ENCODE measurements around the gene IGF1R.

Gene IGF1R

GRCh38 chr15:98838387-98839259, 190.3 kb downstream of the IGF1R start:
- no peak for DNase-seq

DNA sequence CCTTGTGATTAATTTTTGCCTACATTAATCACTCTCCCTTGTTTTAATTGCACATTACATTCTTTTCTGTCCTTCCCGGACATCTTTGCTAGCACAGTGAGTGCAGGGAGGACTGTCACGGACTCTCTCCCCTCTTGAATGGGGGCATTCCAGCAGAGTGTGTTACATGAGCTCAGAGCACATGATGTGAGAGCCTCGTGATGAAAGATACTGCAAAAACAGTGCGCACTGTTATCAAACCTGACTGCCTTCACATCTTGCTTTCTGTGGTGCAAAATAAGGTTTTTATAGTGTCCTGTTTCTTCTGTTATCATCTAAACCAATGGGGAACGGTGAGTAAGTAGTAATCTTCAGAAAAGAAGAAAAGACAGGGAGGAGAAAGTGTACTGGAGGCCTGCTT, 191.7 kb downstream of the IGF1R start:
- DNase-seq = no peak

GRCh38 chr15:98841419-98841970, 193.2 kb downstream of the IGF1R start:
- DNase-seq = no peak

DNA sequence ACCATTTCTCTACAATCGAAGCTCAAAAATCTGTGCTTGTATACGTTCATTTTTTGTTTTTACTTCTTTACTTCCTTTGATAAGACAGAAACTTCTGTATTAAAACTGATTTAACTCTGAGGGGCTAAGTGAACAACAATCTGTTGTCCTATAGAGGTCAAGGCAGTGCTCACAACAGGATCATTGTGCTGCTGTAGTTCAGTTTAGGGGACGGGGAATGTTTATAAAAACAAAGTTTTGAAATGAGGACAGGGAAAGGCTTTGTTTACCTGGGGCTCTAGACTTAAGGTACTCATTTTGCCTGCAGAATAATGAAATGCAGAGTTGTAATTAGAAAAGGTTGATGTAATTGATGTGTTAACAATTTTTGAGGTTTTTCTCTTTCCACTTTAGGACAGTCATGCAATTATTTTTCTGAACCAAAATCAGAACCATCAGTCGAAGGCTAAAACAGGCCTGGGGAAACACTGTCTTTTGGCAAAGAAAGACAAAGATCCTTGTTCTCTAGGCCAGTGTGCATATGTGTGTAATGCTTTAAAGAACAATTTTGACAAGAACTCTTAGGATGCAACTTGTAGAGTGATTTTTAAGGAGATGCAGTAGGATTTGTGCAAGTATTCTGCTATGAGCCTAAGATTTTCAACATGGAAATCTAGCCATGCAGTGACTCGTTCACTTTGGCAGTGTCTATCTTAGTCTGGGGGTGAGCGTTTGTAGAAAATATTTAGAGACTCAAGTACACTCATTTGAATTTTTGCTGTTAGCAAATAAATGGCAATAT, 194.0 kb downstream of the IGF1R start:
- no peak for DNase-seq

DNA sequence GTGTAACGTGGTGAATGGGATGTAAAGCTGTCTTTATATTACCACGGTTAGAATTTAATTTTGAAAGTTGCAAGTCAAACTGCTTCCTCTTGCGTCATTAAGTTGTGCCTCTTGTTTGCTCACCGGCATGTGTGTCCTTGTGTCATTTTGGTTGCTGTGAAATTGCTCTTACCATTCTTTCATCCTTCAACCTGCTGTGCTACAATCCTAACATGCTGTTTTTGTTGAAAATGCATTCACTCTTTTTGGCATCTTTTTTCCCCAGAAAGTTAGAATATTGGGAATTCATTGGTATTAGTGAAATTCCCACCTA, 194.6 kb downstream of the IGF1R start:
- DNase-seq = no peak

- no peak for DNase-seq
These were observed 195.5 kb downstream of the IGF1R start for GRCh38 chr15:98843844-98844243.

DNA sequence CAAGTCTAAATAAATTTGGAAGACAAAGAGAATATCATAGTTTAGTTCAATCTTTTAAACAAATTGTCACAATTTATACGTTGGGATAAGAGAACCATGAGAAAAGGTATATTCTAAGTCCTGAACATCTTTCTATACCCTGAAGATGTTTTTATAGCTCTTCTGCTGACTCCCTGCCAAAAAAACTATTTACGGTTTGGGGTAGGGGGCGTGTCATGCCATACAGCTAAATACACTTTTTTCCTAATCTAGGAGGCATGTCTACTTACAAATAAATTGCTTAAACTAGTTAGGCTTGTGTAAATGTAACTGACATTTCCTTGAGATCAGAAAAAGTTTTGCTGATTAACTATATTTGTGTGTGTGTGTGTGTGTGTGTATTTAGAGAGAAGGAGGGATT, 195.9 kb downstream of the IGF1R start:
- no peak for DNase-seq

DNA sequence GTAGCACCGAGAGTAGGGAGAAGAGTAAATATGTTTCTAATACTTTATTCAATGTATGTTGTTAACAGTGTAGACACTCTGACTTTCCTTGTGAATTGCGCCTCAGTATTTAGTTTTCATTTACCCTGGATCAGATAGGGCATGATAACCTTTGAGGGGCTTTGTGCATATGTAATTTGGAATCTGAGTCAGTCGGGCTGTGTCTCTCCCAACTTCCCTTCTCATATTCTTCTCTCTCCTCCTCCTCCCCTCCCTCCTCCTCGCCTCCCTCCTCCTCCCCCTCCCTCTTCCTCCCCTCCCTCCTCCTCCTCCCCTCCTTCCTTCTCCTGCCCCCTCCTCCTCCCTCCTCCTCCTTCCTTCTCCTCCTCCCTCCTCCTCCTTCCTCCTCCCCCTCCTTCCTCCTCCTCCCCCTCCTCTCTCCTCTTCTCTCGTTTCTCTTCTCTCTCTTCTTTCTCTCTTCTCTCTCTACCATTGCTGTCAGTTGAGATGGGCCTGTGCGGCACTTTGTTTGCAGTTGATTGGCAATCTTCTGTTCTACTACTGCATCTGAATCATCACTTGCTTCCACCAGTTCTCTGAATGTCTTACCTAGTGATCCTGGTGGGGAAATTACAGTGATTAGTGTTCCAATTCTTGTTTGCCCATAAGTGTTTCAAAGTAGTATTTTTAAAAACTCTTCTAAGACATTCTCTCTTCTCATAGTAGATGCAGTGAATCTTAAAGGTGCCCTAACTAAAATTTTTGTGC, 197.0 kb downstream of the IGF1R start:
- DNase-seq = no peak

GRCh38 chr15:98850961-98851572, 202.7 kb downstream of the IGF1R start:
- DNase-seq = peak; percentile 21 to 89 (median 42)

DNA sequence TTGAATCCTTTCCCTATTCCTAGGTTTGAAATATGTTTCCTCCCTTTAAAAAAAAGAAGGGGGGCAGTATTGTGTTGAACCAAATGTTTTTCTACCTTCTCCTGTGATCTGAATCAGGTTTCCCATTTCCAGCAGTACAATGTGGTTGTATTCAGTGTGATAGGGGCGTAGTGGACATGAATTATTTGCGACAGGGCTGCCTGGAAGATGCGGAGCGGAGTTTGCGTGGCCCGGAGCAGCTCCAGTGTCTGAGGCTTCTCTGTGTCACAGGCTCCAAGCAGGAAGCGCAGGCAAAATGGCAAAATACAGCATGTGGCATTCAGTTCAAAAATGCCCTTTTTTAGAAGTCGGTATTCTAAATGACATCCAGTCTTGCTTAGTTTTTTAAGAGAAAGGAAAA, 204.8 kb downstream of the IGF1R start:
- DNase-seq = peak; percentile 21 to 92 (median 62)

- no peak for DNase-seq
These were observed 205.5 kb downstream of the IGF1R start for GRCh38 chr15:98853617-98854420.

DNA sequence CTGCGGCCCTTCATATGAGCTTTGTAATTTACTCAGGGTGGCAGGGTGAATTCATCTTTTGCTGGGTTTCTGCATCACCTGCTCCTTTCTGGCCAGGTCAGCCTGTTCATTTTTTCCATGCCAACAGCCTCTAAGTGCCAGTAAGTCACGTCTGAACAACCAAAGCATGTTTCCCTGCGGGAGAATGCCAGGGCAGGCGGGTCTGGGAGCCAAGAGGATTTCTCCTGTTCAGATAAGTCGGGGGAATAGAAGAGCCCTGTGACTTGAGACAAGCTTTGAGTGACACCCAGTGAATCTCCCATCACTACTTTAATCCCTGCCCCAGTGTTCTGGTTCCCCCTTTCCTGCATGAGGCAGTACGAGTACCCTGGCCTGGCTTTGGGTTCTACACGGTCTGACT, 206.2 kb downstream of the IGF1R start:
- no peak for DNase-seq

- no peak for DNase-seq
These were observed 206.9 kb downstream of the IGF1R start for GRCh38 chr15:98855067-98855814.

DNA sequence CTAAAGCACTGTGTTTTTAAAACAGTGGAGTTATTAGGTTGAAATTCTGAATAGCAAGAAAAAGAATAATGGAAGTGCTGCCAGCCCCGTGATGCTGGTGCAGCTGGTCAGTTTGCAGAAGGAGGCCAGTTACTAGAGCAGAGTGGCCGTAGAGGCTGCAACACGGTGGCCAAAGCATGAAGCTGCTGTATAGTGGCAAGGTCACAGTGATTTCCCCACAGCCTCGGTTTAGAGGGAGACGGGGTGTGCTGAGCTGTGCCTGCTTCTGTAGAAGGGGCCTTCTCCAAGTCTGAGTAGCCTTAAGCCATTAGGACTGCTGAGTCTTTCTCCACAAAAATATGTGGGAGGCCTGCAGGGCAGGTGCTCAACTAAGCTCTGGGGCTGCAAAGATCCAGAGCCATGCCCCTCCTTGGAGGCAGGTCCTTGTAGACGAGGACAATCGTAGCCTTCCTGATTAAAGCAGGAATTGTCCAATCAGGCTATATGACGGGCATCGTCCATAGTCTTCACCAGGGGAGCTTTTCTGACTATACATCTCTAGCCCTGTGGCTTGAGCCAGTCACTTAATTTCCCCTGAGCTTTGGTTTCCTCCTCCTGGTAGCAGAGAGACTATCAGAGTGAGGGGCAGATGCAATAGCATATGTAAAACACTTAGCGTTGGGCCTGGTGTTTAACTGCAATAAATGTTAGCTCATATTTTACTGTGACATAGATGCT, 207.6 kb downstream of the IGF1R start:
- no peak for DNase-seq

GRCh38 chr15:98856532-98856907, 208.2 kb downstream of the IGF1R start:
- no peak for DNase-seq

DNA sequence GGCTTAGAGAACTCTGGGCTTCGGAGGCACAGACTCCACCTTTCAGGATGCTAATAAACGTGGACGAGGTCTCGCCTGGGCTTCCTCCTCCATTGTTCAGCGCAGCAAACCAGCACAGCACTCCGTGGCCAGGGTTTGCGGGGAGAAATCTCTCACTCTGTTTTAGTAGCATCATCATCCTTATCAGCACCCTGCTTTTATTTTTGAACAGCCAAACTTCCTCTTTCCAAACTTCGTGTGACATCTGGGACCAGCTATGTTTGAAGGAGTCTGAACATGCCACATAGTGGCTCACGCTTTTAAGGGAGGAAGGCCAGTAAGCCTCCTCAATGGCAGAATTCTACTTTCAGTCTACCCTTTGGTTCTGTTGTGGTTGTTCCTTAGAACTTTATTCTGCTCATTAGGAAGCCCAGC, 210.3 kb downstream of the IGF1R start:
- DNase-seq = no peak

DNA sequence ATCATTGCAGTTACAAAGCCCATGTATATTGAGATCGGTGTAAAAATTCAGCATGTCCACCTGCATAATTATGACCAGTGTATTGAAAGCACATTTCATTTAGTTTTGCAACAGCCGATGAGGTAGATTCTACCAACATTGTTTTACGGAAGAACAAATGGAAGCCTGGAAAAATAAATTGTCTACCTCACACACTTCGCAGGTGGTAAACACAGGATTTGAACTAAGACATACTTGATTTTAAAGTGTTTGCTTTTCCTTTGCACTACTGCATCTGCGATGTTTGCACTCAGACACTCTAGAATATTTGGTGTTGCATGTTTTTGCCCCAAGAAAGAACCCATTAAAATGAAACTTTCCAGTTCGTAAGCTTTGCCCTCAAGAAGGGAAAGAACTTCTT, 210.8 kb downstream of the IGF1R start:
- DNase-seq = no peak

GRCh38 chr15:98860281-98861041, 212.1 kb downstream of the IGF1R start:
- peak in 1 of 5 experiments; percentile 38 for DNase-seq

- no peak for DNase-seq
These were observed 212.8 kb downstream of the IGF1R start for GRCh38 chr15:98861188-98861587.

GRCh38 chr15:98863983-98864382, 215.6 kb downstream of the IGF1R start:
- no peak for DNase-seq

Measured in T-helper 2 cell (primary cell).